Measurements from ENCODE around the gene HTR7.
"Not testable (repeated sequence)": the region's sequence is repeated elsewhere in the genome, so short reads cannot be mapped to it uniquely, and the experiment has no call there.

HTR7 gene

GRCh38 chr10:90856964-90857634 lies 740 bp downstream of the HTR7 start:
- DNase-seq: no peak

DNA sequence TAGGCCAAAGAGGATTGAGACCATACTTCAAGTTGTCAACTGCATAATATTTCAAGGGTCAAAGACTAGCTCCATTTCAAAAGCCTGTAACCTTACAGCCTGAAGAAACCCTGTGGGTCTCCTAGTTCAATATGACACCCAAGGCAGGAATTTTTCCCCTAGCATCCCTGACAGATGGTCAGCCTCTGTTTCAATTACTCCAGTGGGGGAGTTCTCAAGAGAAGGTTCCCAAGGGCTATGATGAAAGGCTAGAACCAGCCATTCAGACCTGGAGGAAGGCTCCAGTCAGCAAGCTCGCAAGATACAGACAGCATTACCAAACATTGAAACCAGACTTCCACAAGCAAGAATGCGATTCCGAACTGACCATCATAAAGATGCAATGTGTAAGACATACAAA lies 1.6 kb downstream of the HTR7 start:
- DNase-seq: no peak

- no peak for DNase-seq
Observed at GRCh38 chr10:90855126-90855525, 2.7 kb downstream of the HTR7 start.

- DNase-seq: no peak
Observed at GRCh38 chr10:90849956-90850749, 7.7 kb downstream of the HTR7 start.

GRCh38 chr10:90847436-90847835 lies 10.4 kb downstream of the HTR7 start:
- DNase-seq: no peak

- no peak for DNase-seq
Observed at GRCh38 chr10:90846746-90847145, 11.1 kb downstream of the HTR7 start.

DNA sequence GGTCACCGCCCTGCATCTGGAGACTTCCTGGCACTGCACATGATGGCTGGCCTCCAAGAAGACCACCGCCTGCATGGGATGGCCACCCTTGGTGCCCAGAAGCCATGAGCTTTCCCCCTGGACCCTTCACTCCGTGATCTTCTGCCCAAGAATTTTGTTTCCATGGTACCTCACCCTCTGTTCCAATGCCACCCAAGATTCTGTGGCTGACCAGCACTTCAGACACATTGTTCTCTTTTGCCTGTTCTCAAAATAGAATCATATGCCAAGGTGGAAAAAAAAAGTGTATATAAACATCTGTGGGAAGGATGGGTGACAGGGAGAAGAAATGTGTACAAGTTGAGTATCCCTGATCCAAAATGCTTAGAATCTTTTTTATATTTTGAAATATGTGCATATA lies 12.1 kb downstream of the HTR7 start:
- no peak for DNase-seq

DNA sequence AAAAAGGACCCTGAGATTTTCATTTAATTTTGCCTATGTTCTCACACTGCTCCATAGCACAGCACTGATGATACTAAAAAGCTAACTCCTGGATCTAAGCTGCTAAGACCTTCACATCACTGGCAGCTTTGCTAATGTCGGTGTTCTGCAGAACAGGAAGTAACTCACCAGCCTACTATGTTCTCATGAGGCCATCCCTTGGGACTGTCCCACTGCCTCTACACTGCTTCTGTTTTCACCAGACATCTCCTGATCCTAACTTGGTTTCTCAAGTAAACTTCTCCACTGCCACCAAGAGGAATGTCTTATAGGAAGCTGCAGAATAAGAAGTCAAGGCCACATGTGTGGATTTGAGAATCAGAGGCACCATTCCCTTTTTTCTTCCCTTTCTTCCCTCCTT lies 15.1 kb downstream of the HTR7 start:
- DNase-seq: no peak

DNA sequence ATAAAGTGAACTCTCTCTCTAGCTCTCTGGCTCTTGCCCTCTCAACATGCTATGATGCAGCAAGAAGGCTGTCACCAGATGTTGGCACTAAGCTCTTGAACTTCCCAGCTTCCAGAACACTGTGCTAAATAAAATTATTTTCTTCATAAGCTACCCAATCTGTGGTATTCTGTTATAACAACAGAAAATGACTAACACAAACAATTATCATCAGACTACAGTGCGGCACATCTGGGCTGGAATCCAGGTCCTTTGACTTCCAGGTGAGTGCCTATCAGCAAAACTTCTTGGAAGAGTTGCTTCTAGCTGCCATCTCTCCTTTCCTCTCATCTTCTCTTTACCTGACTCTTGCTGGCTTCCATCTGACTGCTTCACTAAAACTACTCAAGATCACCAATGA lies 20.4 kb downstream of the HTR7 start:
- no peak for DNase-seq

DNA sequence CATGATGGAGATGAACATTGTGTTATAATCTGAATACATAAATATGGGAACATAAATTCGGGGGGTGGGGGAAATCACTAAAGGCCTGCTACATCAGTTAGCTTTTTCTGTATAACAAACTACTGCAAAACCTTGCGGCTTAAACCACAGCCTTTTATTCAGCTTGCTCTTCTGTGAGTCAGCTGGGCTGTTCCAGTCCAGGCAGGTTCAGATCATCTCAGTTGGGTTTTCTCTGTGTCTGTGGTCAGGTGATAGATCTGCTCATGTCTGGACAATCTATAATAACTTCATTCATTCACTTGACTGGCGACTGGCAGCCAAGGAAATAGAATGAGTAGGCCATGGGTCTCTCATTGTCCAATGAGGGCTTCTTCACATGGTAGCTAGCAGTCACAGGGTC lies 23.5 kb downstream of the HTR7 start:
- DNase-seq: no peak

DNA sequence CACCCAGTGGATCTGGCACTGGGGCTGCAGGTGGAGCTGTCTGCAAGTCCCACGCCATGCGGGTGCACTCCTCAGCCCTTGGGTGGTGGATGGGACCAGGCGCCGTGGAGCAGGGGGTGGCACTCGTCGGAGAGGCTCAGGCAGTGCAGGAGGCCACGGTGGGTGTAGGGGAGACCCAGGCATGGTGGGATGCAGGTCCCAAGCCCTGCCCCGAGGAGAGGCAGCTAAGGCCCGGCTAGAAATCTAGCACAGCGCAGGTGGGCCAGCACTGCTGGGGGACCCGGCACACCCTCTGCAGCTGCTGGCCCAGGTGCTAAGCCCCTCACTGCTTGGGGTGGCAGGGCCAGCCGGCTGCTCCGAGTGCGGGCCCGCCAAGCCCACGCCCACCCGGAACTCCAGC lies 25.7 kb downstream of the HTR7 start:
- no peak for DNase-seq

- DNase-seq: no peak
Observed at GRCh38 chr10:90822508-90822907, 35.3 kb downstream of the HTR7 start.

DNA sequence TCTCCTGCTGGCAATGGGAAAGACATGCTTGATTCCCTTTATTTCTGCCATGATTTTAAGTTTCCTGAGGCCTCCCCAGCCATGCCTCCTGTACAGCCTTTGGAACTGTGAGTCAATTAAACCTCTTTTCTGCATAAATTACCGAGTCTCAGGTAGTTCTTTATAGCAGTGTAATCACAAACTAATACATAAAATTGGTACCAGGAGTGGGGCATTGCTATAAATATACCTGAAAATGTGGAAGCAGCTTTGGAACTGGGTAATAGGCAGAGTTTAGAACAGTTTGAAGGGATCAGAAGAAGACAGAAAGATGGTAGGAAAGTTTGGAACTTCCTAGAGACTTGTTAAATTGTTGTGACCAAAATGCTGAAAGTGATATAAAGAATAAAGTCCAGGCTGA lies 36.0 kb downstream of the HTR7 start:
- DNase-seq: not testable (repeated sequence)

DNA sequence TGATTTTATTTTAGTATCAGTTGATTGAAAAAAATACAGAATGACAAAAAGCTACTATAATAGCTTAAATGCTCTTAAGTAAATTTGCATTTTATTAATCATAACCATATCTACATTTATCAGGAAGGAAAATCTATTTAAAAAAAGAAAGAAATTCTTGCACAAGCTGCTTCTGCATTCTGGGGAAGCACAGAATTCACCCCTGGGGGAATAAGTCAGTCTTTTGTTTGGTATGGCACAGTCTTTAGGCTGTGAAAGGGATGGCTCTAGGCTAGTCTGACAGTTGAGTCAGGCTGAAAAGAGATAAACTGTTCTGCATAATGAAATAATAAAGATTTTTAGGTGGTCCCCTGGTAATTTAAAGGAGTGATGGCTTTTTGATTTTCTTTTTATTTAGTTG lies 37.9 kb downstream of the HTR7 start:
- no peak for DNase-seq

- DNase-seq: no peak
Observed at GRCh38 chr10:90818736-90819135, 39.1 kb downstream of the HTR7 start.

- no peak for DNase-seq
Observed at GRCh38 chr10:90817128-90817889, 40.5 kb downstream of the HTR7 start.

- DNase-seq: no peak
Observed at GRCh38 chr10:90816466-90816865, 41.4 kb downstream of the HTR7 start.

DNA sequence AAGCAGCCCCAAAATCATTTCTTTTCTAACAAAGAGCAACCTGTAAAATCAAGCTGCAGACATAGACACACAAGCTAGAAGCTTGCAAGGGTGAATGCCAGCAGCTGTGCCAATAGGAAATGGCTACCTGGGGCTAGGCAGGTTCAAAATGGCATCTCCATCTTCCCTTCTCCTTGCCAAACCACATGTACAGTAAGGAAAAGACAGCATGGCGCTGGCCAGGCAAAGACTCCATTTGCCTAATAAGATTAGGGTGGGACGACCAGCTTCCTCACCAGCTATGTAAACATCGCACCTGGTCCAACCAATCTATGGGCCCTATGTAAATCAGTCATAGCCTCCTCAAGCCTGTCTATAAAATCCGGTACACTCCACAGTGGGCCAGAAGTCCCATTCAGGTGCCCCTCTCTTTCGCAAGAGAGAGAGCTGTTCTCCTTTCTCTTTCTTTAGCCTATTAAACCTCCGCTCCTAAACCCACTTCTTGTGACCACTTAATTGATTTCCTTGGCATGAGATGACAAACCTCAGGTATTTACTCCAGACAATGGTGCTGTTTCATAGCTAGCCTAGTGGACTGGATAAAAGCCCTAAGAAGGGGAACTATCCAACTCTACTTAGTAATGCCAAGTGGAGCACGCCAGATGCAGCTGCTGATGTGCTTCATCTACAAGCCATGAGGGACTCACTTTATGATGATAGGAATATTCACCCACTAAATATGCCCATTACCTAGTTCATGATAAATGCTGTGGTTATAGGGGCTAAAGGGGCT lies 44.1 kb downstream of the HTR7 start:
- DNase-seq: no peak

- not testable (repeated sequence) for DNase-seq
Observed at GRCh38 chr10:90807106-90807505, 50.7 kb downstream of the HTR7 start.

DNA sequence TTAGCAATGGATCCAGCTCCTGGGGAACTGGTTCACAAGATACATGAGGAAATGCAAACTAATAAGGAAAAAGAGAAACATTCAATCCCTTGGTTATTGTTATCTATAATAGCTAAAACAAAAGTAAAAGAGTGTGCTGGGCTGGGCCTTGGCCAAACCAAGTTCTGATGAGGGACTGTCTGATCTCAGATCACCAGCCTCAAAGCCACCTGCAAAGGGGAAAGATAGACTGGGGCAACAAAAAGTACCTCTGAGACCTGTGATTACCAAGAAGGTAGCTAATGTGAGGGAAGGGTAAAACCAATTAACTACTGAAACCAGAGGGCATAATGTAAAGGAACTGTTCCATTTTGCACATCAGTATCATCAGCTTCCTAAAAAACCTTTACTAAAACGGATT lies 51.2 kb downstream of the HTR7 start:
- no peak for DNase-seq

DNA sequence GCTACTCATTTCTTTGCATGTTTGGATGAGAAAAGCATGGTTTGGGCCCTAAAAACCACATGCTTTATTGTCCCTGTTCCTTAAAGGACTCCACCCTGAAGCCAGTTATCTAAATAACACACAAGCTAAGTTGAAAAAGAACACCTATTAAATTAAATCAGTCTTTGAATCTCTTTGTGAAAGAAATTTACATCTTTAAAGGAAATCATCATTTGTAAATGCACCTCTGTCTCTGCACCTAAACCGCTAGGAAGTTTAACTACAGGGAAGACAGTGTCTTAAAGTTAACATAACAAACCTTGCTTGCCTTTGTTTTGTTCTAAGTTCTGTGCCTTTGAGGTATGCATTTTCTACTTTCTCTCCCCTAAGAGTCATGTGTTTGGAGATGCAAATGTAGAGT lies 52.6 kb downstream of the HTR7 start:
- no peak for DNase-seq

DNA sequence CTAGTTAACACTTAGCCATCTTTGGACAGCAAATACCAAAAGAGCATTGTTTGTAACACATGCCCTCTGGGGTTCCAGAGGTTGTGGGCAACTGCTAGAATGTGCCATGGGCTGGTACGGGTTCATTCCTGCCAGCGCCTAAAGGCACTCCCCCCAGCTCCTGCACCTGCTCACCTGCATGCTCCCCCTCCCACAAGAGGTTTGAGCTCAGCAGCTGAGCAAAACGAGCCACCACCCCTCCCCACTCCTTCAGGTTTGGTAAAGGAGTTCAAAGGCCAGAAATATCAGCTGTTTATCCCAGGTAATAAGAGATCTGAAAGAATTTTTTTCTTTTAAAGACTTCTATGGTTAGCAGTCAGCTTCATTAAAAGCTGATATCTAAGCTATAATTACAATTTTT lies 53.5 kb downstream of the HTR7 start:
- no peak for DNase-seq

GRCh38 chr10:90801608-90802007 lies 56.2 kb downstream of the HTR7 start:
- no peak for DNase-seq
